ENCODE data around the gene IGSF9B.
"Not testable (repeated sequence)": the region's sequence is repeated elsewhere in the genome, so short reads cannot be mapped to it uniquely, and the experiment has no call there.

The IGSF9B gene, protein sequence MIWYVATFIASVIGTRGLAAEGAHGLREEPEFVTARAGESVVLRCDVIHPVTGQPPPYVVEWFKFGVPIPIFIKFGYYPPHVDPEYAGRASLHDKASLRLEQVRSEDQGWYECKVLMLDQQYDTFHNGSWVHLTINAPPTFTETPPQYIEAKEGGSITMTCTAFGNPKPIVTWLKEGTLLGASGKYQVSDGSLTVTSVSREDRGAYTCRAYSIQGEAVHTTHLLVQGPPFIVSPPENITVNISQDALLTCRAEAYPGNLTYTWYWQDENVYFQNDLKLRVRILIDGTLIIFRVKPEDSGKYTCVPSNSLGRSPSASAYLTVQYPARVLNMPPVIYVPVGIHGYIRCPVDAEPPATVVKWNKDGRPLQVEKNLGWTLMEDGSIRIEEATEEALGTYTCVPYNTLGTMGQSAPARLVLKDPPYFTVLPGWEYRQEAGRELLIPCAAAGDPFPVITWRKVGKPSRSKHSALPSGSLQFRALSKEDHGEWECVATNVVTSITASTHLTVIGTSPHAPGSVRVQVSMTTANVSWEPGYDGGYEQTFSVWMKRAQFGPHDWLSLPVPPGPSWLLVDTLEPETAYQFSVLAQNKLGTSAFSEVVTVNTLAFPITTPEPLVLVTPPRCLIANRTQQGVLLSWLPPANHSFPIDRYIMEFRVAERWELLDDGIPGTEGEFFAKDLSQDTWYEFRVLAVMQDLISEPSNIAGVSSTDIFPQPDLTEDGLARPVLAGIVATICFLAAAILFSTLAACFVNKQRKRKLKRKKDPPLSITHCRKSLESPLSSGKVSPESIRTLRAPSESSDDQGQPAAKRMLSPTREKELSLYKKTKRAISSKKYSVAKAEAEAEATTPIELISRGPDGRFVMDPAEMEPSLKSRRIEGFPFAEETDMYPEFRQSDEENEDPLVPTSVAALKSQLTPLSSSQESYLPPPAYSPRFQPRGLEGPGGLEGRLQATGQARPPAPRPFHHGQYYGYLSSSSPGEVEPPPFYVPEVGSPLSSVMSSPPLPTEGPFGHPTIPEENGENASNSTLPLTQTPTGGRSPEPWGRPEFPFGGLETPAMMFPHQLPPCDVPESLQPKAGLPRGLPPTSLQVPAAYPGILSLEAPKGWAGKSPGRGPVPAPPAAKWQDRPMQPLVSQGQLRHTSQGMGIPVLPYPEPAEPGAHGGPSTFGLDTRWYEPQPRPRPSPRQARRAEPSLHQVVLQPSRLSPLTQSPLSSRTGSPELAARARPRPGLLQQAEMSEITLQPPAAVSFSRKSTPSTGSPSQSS (N-terminal part only)

DNA sequence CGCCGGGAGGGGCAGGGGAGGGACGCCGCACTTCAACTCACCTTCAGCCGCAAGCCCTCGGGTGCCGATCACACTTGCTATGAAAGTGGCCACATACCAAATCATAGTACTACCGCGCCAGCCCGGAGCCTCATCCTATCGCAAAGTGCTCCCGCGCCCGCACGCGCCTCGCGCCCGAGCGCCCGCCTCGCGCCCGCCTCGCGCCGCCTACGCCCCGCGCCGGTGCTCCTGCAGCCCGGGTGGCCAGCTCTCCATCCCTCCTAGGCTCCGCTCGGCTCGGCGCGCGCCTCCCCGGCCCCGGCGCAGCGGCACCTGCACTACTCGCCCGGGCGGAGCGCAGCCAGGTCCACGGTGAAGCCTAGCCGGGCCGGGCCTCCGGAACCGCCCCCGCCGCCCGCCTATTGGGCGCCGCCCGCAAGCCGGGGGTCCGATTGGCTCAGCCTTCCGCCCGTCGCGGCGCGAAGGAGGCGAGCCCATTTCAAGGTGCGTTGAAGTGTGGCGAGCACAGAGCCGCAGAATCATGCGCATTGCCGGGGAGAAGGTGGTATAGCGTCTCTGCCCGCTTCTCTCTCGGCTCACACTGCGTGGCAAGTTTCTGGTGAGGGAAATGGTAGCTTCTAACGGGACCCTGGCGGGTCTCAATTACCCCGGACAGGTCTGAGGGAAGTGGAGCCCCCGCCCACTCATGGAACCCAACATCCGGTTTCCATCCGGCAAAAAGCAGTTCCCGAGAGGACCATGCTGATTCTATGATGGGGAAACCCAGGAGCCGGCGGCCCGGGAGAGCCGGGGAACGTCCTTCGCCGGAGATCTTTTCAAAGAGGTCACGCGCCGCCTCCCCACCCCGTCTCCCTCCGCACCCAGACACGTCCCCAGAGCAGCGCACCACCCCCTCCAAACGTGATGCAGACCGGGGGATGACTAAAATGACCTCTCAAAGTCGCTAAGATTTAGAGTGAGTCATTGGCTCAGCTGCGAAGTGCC is at the start of gene IGSF9B:
IGSF9B (minus strand) TSS at position 319 of the 984 bp plus-strand sequence; CDS start at position 105, 214 bp downstream.
- DNase-seq (ENCODE audit: low read depth, low spot score) = no peak

GRCh38 chr11:134004496-134005172 is 47.9 kb upstream of the IGSF9B start:
- no peak for DNase-seq (ENCODE audit: low read depth, low spot score)

DNA sequence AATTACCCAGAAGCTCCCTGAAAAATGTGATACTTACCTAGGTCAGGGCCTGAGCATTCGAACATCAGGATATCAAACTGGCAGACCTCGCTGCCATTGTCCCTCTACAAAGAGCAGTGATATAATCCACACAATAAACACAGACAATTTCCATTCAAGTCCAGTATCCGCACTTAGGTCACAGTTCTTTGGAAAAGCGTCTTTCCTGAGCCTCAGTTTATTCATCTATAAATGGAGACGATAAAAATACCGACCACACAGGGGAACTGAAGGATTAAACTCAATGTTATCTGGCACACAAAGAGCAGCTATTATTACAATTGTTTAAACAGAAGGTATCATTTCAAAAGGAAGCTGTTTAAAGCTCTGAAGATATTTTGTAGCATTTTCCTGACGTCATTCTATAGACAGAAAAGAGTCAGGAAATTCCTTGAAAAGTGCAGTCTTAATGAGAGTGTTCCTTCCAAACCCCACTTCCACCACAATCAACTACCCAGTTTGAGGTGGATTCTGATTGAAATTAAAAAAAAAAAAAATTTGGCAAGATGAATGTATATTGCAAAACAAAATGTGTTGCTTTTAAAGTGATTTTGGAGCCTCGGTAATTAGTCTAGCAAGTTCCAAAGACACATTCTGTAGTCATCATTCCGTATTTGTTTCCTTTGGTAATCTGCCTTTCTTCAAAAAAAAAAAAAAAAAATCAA is 47.2 kb upstream of the IGSF9B start:
- DNase-seq (ENCODE audit: low read depth, low spot score) = no peak

- not testable (repeated sequence) for DNase-seq (ENCODE audit: low read depth, low spot score)
These were observed 46.1 kb upstream of the IGSF9B start for GRCh38 chr11:134002819-134003218.

GRCh38 chr11:134002338-134002737 is 45.6 kb upstream of the IGSF9B start:
- not testable (repeated sequence) for DNase-seq (ENCODE audit: low read depth, low spot score)

GRCh38 chr11:134001596-134001995 is 44.8 kb upstream of the IGSF9B start:
- DNase-seq (ENCODE audit: low read depth, low spot score) = no peak

DNA sequence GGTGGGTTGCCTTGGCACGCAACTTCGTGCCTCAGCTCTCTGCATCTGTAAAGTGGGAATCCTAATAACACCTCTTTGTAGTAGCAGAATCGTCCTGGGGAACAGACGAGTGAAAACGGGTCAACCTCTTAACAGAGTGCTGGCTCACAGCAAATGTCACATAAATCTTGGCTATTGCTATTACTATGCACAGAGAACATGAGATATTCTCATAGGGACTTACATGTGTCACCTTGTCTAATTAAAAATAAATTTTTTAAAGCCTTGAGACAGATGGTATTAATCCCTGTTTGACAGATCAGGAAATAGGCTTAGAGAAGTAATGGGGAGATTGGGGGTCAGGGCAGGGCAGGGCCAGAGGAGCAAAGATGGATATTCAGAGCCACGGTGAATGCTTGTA is 44.3 kb upstream of the IGSF9B start:
- no peak for DNase-seq (ENCODE audit: low read depth, low spot score)

- no peak for DNase-seq (ENCODE audit: low read depth, low spot score)
These were observed 42.6 kb upstream of the IGSF9B start for GRCh38 chr11:133999355-133999754.

- DNase-seq (ENCODE audit: low read depth, low spot score) = no peak
These were observed 40.8 kb upstream of the IGSF9B start for GRCh38 chr11:133997554-133997953.

DNA sequence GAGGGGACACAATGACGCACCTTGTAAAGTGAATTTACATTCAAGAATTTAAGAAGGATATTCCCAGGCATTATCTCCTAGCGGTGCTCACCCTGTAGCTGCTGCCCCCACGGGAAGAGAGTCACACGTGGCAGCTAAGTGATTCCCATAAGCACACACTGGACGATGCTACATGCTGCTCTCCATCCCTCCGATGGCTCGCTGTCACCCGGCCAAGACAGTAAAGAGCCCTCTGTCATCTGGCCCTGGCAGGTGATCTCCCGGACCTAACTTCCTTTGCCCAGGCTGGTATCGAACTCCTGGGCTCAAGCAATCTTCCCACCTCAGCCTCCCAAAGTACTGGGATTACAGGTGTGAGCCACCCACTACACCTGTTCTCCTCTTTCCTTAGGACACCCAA is 39.9 kb upstream of the IGSF9B start:
- no peak for DNase-seq (ENCODE audit: low read depth, low spot score)

- DNase-seq (ENCODE audit: low read depth, low spot score) = no peak
These were observed 38.3 kb upstream of the IGSF9B start for GRCh38 chr11:133995066-133995465.

DNA sequence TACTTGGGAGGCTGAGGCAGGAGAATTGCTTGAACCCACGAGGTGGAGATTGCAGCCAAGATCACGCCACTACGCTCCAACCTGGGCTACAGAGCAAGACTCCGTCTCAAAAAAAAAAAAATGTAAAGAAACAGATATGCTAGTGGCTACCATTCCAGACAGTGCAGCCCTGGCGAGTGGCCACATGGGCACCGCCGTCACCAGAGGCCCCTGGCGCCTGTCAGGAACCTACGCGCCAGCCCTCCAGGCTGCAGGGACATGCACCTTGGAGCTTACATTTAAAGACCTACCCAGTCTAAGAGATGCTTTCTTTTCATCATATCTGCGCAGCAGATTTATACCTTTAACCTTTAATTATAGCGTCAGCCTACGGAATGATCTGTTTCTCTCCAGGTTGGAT is 37.2 kb upstream of the IGSF9B start:
- no peak for DNase-seq (ENCODE audit: low read depth, low spot score)

DNA sequence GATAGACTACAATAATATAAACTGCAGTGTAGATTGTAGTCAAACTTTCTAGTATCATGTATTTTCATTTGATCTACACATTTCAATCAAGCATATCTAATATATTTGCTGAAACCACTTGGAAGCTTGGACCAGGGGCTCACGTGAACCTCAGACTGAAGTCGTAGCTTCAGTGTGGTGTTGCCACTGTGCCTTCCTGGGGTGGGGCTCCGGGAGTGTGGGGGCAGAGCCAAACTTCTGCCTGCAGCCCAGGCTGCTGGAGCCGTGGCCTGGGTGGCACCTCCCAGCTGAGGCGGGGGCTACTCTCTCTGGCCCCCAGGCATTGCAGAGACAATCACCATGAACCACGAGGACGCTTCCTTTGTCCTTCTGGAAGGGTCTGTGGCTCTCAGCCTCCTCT is 36.3 kb upstream of the IGSF9B start:
- DNase-seq (ENCODE audit: low read depth, low spot score) = no peak

DNA sequence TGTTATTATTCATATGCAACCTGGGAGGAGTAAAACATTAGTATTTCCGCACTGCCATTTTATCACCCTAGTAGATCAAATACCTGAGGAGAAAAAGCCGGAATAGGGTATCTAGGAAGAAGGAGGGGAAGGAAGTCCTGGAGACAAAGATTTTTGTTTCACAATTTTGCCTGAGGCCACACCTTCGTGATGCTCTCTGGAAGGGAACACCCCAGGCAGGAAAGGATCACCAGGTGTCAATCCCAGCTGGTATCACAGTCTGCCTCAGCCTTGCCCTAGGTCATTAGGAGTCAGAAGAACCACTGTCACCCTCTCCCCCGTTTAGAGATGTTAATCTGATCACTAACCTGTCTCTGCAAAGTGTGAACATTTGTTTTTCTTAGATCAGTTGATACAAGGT is 35.4 kb upstream of the IGSF9B start:
- no peak for DNase-seq (ENCODE audit: low read depth, low spot score)

GRCh38 chr11:133991101-133991500 is 34.3 kb upstream of the IGSF9B start:
- DNase-seq (ENCODE audit: low read depth, low spot score) = no peak

GRCh38 chr11:133990501-133990900 is 33.7 kb upstream of the IGSF9B start:
- no peak for DNase-seq (ENCODE audit: low read depth, low spot score)

DNA sequence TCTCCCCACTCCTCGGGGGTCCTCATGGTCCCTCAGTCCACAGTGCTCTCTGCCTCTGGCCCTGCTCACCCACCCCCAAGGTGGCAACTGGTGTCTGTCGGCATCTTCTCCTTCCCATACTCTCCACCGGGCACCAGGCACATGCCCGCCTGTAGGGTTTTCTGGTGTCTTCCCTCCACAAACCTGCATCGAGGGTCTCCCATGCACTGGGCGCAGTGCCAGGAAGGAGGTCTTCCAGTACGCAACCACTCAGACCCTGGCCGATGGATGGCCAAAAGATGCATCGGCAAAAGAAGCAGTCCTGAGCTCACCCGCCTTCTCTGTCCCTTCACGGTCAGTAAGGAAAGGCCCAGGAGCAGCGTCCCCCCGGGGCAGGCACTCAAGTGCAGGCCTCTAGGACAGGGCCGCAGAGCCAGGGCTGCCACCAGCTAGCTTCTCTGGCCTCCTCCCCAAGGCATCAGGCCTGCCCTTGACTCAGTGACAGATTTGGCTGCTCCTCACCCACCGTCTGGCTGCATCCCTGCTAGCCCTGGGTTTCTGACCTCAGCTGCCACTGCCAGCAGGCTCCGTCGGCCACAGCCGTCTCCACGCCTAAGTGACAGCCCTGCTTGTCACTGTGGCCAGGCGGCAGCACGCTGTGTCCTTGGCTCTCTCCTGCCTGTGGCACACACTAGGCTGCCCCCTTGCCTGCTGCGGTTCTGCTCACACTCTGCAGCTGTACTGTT is 32.1 kb upstream of the IGSF9B start:
- no peak for DNase-seq (ENCODE audit: low read depth, low spot score)

DNA sequence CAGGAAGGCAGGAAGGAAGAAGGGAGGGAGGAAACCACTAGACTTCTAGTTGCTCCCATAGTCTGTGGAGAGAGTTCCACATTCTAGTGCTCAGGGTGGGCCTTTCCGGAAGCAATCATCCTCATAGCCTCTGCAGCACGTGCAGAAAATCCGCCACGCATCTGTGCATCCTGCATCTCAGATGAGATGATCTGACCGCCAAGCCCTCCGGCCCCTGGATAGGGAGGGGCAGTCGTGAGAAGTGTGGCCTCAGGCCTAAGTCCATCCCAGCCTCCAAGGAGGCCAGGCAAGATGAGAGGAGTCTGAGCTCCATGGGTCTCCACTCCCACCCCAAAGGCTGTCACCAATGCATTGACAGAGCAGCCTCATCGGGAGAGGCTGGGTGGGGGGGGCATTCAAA is 30.4 kb upstream of the IGSF9B start:
- no peak for DNase-seq (ENCODE audit: low read depth, low spot score)
